Measurements from ENCODE around the gene SRD5A1.

SRD5A1 gene

GRCh38 chr5:6632888-6633468 is at the start of gene SRD5A1, which contains the start of gene NSUN2:
SRD5A1 (plus strand) TSS chr5:6633440; CDS start chr5:6633577, 137 bp downstream.
NSUN2 (minus strand) TSS chr5:6633044; CDS start chr5:6632979, 65 bp downstream.
- DNase-seq = peak; percentile 90

- no peak for DNase-seq
Measured at GRCh38 chr5:6584101-6584645, 49.1 kb upstream of the SRD5A1 start.

- DNase-seq = no peak
Measured at GRCh38 chr5:6584727-6585126, 48.5 kb upstream of the SRD5A1 start.

GRCh38 chr5:6585168-6585567 is 48.1 kb upstream of the SRD5A1 start:
- DNase-seq = no peak

GRCh38 chr5:6585939-6586646 is 47.1 kb upstream of the SRD5A1 start:
- no peak for DNase-seq

GRCh38 chr5:6586647-6587042 is 46.6 kb upstream of the SRD5A1 start:
- no peak for DNase-seq

GRCh38 chr5:6587171-6587570 is 46.1 kb upstream of the SRD5A1 start:
- no peak for DNase-seq

- DNase-seq = no peak
Measured at GRCh38 chr5:6590581-6590980, 42.7 kb upstream of the SRD5A1 start.

- no peak for DNase-seq
Measured at GRCh38 chr5:6591671-6592288, 41.5 kb upstream of the SRD5A1 start.

GRCh38 chr5:6592601-6593000 is 40.6 kb upstream of the SRD5A1 start:
- DNase-seq = no peak

GRCh38 chr5:6593148-6594016 is 39.9 kb upstream of the SRD5A1 start:
- no peak for DNase-seq

- no peak for DNase-seq
Measured at GRCh38 chr5:6594066-6594465, 39.2 kb upstream of the SRD5A1 start.

GRCh38 chr5:6595405-6595804 is 37.8 kb upstream of the SRD5A1 start:
- DNase-seq = no peak

GRCh38 chr5:6596388-6596787 is 36.9 kb upstream of the SRD5A1 start:
- no peak for DNase-seq

GRCh38 chr5:6597557-6597956 is 35.7 kb upstream of the SRD5A1 start:
- DNase-seq = no peak

- DNase-seq = no peak
Measured at GRCh38 chr5:6598351-6598900, 34.8 kb upstream of the SRD5A1 start.

GRCh38 chr5:6599739-6600138 is 33.5 kb upstream of the SRD5A1 start:
- no peak for DNase-seq

- DNase-seq = no peak
Measured at GRCh38 chr5:6601271-6601670, 32.0 kb upstream of the SRD5A1 start.

GRCh38 chr5:6601816-6602215 is 31.4 kb upstream of the SRD5A1 start:
- no peak for DNase-seq

GRCh38 chr5:6602441-6602840 is 30.8 kb upstream of the SRD5A1 start:
- DNase-seq = no peak

GRCh38 chr5:6603643-6604042 is 29.6 kb upstream of the SRD5A1 start:
- DNase-seq = no peak

- no peak for DNase-seq
Measured at GRCh38 chr5:6604341-6604740, 28.9 kb upstream of the SRD5A1 start.

GRCh38 chr5:6604946-6605345 is 28.3 kb upstream of the SRD5A1 start:
- no peak for DNase-seq
